ENCODE measurements around the gene IL2RA.

The IL2RA gene

GRCh38 chr10:6095810-6096570 lies 33.8 kb upstream of the IL2RA start:
- no peak for DNase-seq (ENCODE audit: extremely low spot score)
- POLR2A ChIA-PET: no interaction called here
- CTCF ChIA-PET: interaction anchor here (1.1 to 3.5 kb wide), 7 partner anchors 10 to 120 kb away, joined by 3 to 21 read pairs (median 4); partner anchors contain the start of gene PFKFB3
- no peak for TF ChIP-seq CTCF (IDR thresholded peaks at IDR 0.05; ENCODE audit: control extremely low read depth, extremely low read depth, low read depth, missing control alignments)

GRCh38 chr10:6092731-6093130 lies 30.6 kb upstream of the IL2RA start:
- ChIA-PET POLR2A (no interaction called here), CTCF (interaction anchor here (0.8 to 1.6 kb wide), 2 partner anchors 11 to 309 kb away, joined by 3 to 4 read pairs; no protein-coding TSS in a partner anchor)
- no peak for TF ChIP-seq CTCF (IDR thresholded peaks at IDR 0.05; ENCODE audit: control extremely low read depth, extremely low read depth, low read depth, missing control alignments)
- no peak for DNase-seq (ENCODE audit: extremely low spot score)

- POLR2A ChIA-PET: no interaction called here
- no peak for DNase-seq (ENCODE audit: extremely low spot score)
- CTCF ChIA-PET: interaction anchor here (1.1 to 2.5 kb wide), 4 partner anchors 10 to 77 kb away, joined by 3 to 8 read pairs (median 6); no protein-coding TSS in a partner anchor
These were observed 29.5 kb upstream of the IL2RA start for GRCh38 chr10:6091630-6092029.

GRCh38 chr10:6089334-6090219 lies 27.4 kb upstream of the IL2RA start:
- TF ChIP-seq CTCF (IDR thresholded peaks at IDR 0.05; ENCODE audit: control extremely low read depth, extremely low read depth, low read depth, missing control alignments): no peak
- POLR2A ChIA-PET: no interaction called here
- CTCF ChIA-PET: interaction anchor here (0.7 to 2.5 kb wide), 19 partner anchors 10 to 312 kb away, joined by 3 to 9 read pairs (median 4); partner anchors contain the start of genes IL2RA and PFKFB3
- DNase-seq (ENCODE audit: extremely low spot score): no peak

More at GRCh38 chr10:6091630-6092029, 29.5 kb upstream of the IL2RA start:
- TF ChIP-seq CTCF (IDR thresholded peaks at IDR 0.05; ENCODE audit: control extremely low read depth, extremely low read depth, low read depth, missing control alignments): no peak

GRCh38 chr10:6088721-6089333 lies 26.7 kb upstream of the IL2RA start, which contains the start of gene RBM17:
TSS of gene RBM17 (plus strand) at chr10:6089034. CDS start at chr10:6097066, 8,032 bp downstream.
- CTCF ChIA-PET: interaction anchor here (1.0 to 3.4 kb wide), 11 partner anchors 9 to 313 kb away, joined by 3 to 133 read pairs (median 8); partner anchors contain the start of gene PFKFB3
- peak; percentile 100 for TF ChIP-seq CTCF (IDR thresholded peaks at IDR 0.05; ENCODE audit: control extremely low read depth, extremely low read depth, low read depth, missing control alignments)
- DNase-seq (ENCODE audit: extremely low spot score): peak; percentile 95
- POLR2A ChIA-PET: no interaction called here
